ENCODE results near the gene PAM. TPM values are rescaled to one million over a fixed set of nuclear protein-coding genes. Genes with fewer than 3 reads are reported as not detected.

Gene PAM
- total RNA-seq, result 176 and 248 TPM in 2 replicates

GRCh38 chr5:102754767-102755431 is at the start of gene PAM:
Gene PAM, plus strand, starts transcription at chr5:102755305. Its CDS starts 110,891 bp downstream, at chr5:102866196.

Data from cardiac ventricle fibroblast (primary cell).